Activated gamma-delta T cell treated with anti-CD3 and anti-CD28 coated beads, Interleukin-2, amount 50 U/mL, for 16 hours (primary cell): ENCODE results near the gene DMRTC2.
A peak's percentile ranks its signal among the peaks of the same experiment; 100 is the strongest.
"Not testable (repeated sequence)": the region's sequence is repeated elsewhere in the genome, so short reads cannot be mapped to it uniquely, and the experiment has no call there.

ENCODE experiments used
- DNase-seq: peaks from one replicate; pipeline ENCODE4 v3.0.0-alpha.2; 2020; ENCODE audit warnings: low read depth

The DMRTC2 gene

GRCh38 chr19:41871573-41872383, 26.9 kb downstream of the DMRTC2 start:
- DNase-seq = peak; percentile 47

- no peak for DNase-seq
Measured at GRCh38 chr19:41872384-41872774, 27.5 kb downstream of the DMRTC2 start.

- peak; percentile 45 for DNase-seq
Measured at GRCh38 chr19:41872775-41873647, 28.2 kb downstream of the DMRTC2 start.

- DNase-seq = not testable (repeated sequence)
Measured at GRCh38 chr19:41875973-41876372, 31.1 kb downstream of the DMRTC2 start.

- DNase-seq = no peak
Measured at GRCh38 chr19:41876847-41877832, 32.3 kb downstream of the DMRTC2 start, which contains the start of gene CD79A. Gene CD79A, plus strand, starts transcription at chr19:41877279. Its CDS starts 26 bp downstream, at chr19:41877305.

GRCh38 chr19:41877916-41878905, 33.4 kb downstream of the DMRTC2 start:
- no peak for DNase-seq

GRCh38 chr19:41879080-41879479, 34.2 kb downstream of the DMRTC2 start:
- DNase-seq = no peak

GRCh38 chr19:41879670-41880328, 35.0 kb downstream of the DMRTC2 start:
- DNase-seq = no peak

- no peak for DNase-seq
Measured at GRCh38 chr19:41880329-41880708, 35.5 kb downstream of the DMRTC2 start.

GRCh38 chr19:41882568-41883462, 38.0 kb downstream of the DMRTC2 start, which contains the start of gene ARHGEF1:
Gene ARHGEF1, plus strand, starts transcription at chr19:41883184. Its CDS starts 4,899 bp downstream, at chr19:41888083.
- peak; percentile 45 for DNase-seq

- DNase-seq = no peak
Measured at GRCh38 chr19:41883463-41883820, 38.6 kb downstream of the DMRTC2 start.

- peak; percentile 79 for DNase-seq
Measured at GRCh38 chr19:41883821-41884733, 39.2 kb downstream of the DMRTC2 start.

- peak; percentile 70 for DNase-seq
Measured at GRCh38 chr19:41886761-41887710, 42.2 kb downstream of the DMRTC2 start.

- DNase-seq = peak; percentile 87
Measured at GRCh38 chr19:41887711-41888382, 43.0 kb downstream of the DMRTC2 start.

GRCh38 chr19:41888926-41889325, 44.1 kb downstream of the DMRTC2 start:
- no peak for DNase-seq

- no peak for DNase-seq
Measured at GRCh38 chr19:41889896-41890295, 45.1 kb downstream of the DMRTC2 start.
